Activated naive CD8-positive, alpha-beta T cell treated with anti-CD3 and anti-CD28 coated beads, Interleukin-2, amount 50 U/mL, for 16 hours (primary cell): Measurements from ENCODE around the gene RER1.
"Not testable (repeated sequence)": the region's sequence is repeated elsewhere in the genome, so short reads cannot be mapped to it uniquely, and the experiment has no call there.

Experiments used
- DNase-seq: peaks from one replicate; pipeline ENCODE4 v3.0.0-alpha.2; 2020; ENCODE audit warnings: low read depth, low spot score

RER1 gene

GRCh38 chr1:2427051-2427450, 35.4 kb downstream of the RER1 start:
- DNase-seq: no peak

- no peak for DNase-seq
Observed at GRCh38 chr1:2427976-2428375, 36.3 kb downstream of the RER1 start.

GRCh38 chr1:2428490-2428889, 36.8 kb downstream of the RER1 start:
- no peak for DNase-seq

GRCh38 chr1:2429780-2430591, 38.3 kb downstream of the RER1 start:
- no peak for DNase-seq

GRCh38 chr1:2430592-2430973, 38.9 kb downstream of the RER1 start:
- DNase-seq: no peak

GRCh38 chr1:2431103-2431502, 39.5 kb downstream of the RER1 start:
- no peak for DNase-seq

GRCh38 chr1:2431518-2431917, 39.9 kb downstream of the RER1 start:
- DNase-seq: no peak

GRCh38 chr1:2432441-2432844, 40.8 kb downstream of the RER1 start:
- DNase-seq: no peak

GRCh38 chr1:2433196-2433595, 41.6 kb downstream of the RER1 start:
- DNase-seq: no peak

- DNase-seq: no peak
Observed at GRCh38 chr1:2433936-2434655, 42.5 kb downstream of the RER1 start.

- DNase-seq: no peak
Observed at GRCh38 chr1:2435091-2435490, 43.5 kb downstream of the RER1 start.

GRCh38 chr1:2435746-2436355, 44.2 kb downstream of the RER1 start:
- DNase-seq: no peak

- no peak for DNase-seq
Observed at GRCh38 chr1:2436876-2437275, 45.2 kb downstream of the RER1 start.

- DNase-seq: no peak
Observed at GRCh38 chr1:2437617-2438016, 46.0 kb downstream of the RER1 start.

- no peak for DNase-seq
Observed at GRCh38 chr1:2438038-2438437, 46.4 kb downstream of the RER1 start.

- no peak for DNase-seq
Observed at GRCh38 chr1:2438641-2439040, 47.0 kb downstream of the RER1 start.

- no peak for DNase-seq
Observed at GRCh38 chr1:2439369-2439768, 47.7 kb downstream of the RER1 start.

GRCh38 chr1:2440346-2440745, 48.7 kb downstream of the RER1 start:
- DNase-seq: not testable (repeated sequence)

- DNase-seq: no peak
Observed at GRCh38 chr1:2441746-2442145, 50.1 kb downstream of the RER1 start.

GRCh38 chr1:2442661-2443060, 51.0 kb downstream of the RER1 start:
- DNase-seq: no peak

GRCh38 chr1:2443277-2444137, 51.9 kb downstream of the RER1 start:
- DNase-seq: no peak

- DNase-seq: no peak
Observed at GRCh38 chr1:2444138-2444591, 52.5 kb downstream of the RER1 start.
